Caco-2 (cell line): Measurements from ENCODE around the gene ATP8A2. TPM values are rescaled to one million over a fixed set of nuclear protein-coding genes. Genes with fewer than 3 reads are reported as not detected.

Experiments
- BruUV-seq: library from RNA; stranded (reverse); fragments of 400-500 nt; replicated peaks from 2 replicates; lab custom pipeline; 2021; lab: Mats Ljungman, UMichigan
- CTCF ChIA-PET: fragments of 300-600 bp; sonication (Branson Sonifier 250); formaldehyde crosslinking; loops from one replicate; lab custom pipeline; 2022; ENCODE audit warnings: antibody characterized with exemption; lab: Charles Lee
- POLR2A ChIA-PET: fragments of 300-600 bp; sonication (Branson Sonifier 250); formaldehyde crosslinking; loops from one replicate; lab custom pipeline; 2022; ENCODE audit warnings: antibody characterized with exemption; lab: Charles Lee
- DNase-seq, 2 experiments: peaks; one replicate each; pipeline versions ENCODE4 v3.0.0 to v3.0.0-alpha.2; 2020 to 2022
- H3K27me3 ChIP-seq: replicated peaks from 2 replicates; pipeline ENCODE4 v1.6.0; 2011; ENCODE audit warnings: low read length; ENCODE audit not compliant: control insufficient read depth, insufficient read depth
- H3K36me3 ChIP-seq: 2 replicates; pipeline ENCODE4 v1.5.1; 2011; ENCODE audit warnings: low read length; ENCODE audit not compliant: control insufficient read depth, insufficient read depth
- H3K4me1 ChIP-seq: fragments of 250-450 bp; sonication (Bioruptor Pico); 2 replicates; pipeline ENCODE4 v1.5.1; 2020; ENCODE audit warnings: mild to moderate bottlenecking
- H3K4me3 ChIP-seq: 2 replicates; pipeline ENCODE4 v1.5.1; 2011; ENCODE audit warnings: low read depth, mild to moderate bottlenecking, control low read depth, low read length
- H3K9me3 ChIP-seq: fragments of 250-450 bp; sonication (Bioruptor Pico); 2 replicates; pipeline ENCODE4 v1.5.1; 2020; ENCODE audit warnings: mild to moderate bottlenecking, moderate library complexity
- H3K27ac Mint-ChIP-seq: one replicate; pipeline ENCODE4 v1.8.0; 2022; ENCODE audit warnings: mixed read lengths; ENCODE audit not compliant: unreplicated experiment
- H3K27me3 Mint-ChIP-seq: one replicate; pipeline ENCODE4 v1.8.0; 2022; ENCODE audit warnings: mixed read lengths; ENCODE audit not compliant: insufficient read depth, unreplicated experiment
- H3K36me3 Mint-ChIP-seq: one replicate; pipeline ENCODE4 v1.8.0; 2022; ENCODE audit warnings: mild to moderate bottlenecking, mixed read lengths; ENCODE audit not compliant: insufficient read depth, unreplicated experiment
- H3K4me1 Mint-ChIP-seq: one replicate; pipeline ENCODE4 v1.8.0; 2022; ENCODE audit warnings: low read depth, mixed read lengths; ENCODE audit not compliant: unreplicated experiment
- H3K4me3 Mint-ChIP-seq: one replicate; pipeline ENCODE4 v1.8.0; 2022; ENCODE audit warnings: mild to moderate bottlenecking, moderate library complexity, mixed read lengths; ENCODE audit not compliant: unreplicated experiment
- H3K9me3 Mint-ChIP-seq: one replicate; pipeline ENCODE4 v1.8.0; 2022; ENCODE audit warnings: mixed read lengths; ENCODE audit not compliant: unreplicated experiment
- CTCF ChIP-seq, 2 experiments: fragments of 200-600 bp in 1 of 2; IDR thresholded peaks; 1 replicate in 1 of 2; 2 replicates in 1 of 2; pipeline versions ENCODE4 v1.5.1 to v1.8.0; 2011 to 2022; ENCODE audit warnings: antibody characterized with exemption in 1 of 2, control low read depth in 1 of 2, inconsistent platforms in 1 of 2, low read depth in 1 of 2, low read length in 1 of 2, mild to moderate bottlenecking in 1 of 2, moderate library complexity in 1 of 2; ENCODE audit not compliant: insufficient read depth in 1 of 2, severe bottlenecking in 1 of 2, unreplicated experiment in 1 of 2
- intact Hi-C: fragments of 100-400 bp; cut with micrococcal nuclease; formaldehyde crosslinking; loops from one replicate; pipeline ENCODE4 v1.10.0; 2022; ENCODE audit not compliant: unreplicated experiment
- total RNA-seq: library from RNA; stranded (reverse); gene quantifications from 2 replicates; pipeline ENCODE4 v1.2.3, GENCODE V29; 2022

Gene ATP8A2
- total RNA-seq, 1 experiment from 2014 or later = 0.05 TPM

- no peak overlapping the region for H3K4me3 ChIP-seq
- CTCF ChIA-PET = no interaction called here
- intact Hi-C loops = no loop called here
- no peak for DNase-seq
- H3K4me1 ChIP-seq = no peaks in the 10 kb centered on the region
- H3K4me3 Mint-ChIP-seq = no peak overlapping the region
- no peak for TF ChIP-seq CTCF (IDR thresholded peaks at IDR 0.05; ENCODE audit: insufficient read depth in 1 of 2, low read depth in 1 of 2, low read length in 1 of 2, severe bottlenecking in 1 of 2, unreplicated experiment in 1 of 2)
- BruUV-seq = no TSS peak
- no peaks in the 10 kb centered on the region for H3K9me3 ChIP-seq
- H3K36me3 ChIP-seq = no peaks in the 10 kb centered on the region
- H3K9me3 Mint-ChIP-seq = no peaks in the 10 kb centered on the region
- H3K36me3 Mint-ChIP-seq = no peaks in the 10 kb centered on the region
- POLR2A ChIA-PET = no interaction called here
- no peaks in the 10 kb centered on the region for H3K27me3 ChIP-seq
- H3K27me3 Mint-ChIP-seq = peaks cover 17% of the 10 kb centered on the region
- no peaks in the 10 kb centered on the region for H3K4me1 Mint-ChIP-seq
- H3K27ac Mint-ChIP-seq = no peak overlapping the region
These were observed 7.2 kb downstream of the ATP8A2 start for GRCh38 chr13:25379011-25379410.

GRCh38 chr13:25380082-25380481 lies 8.3 kb downstream of the ATP8A2 start:
- no peaks in the 10 kb centered on the region for H3K4me1 ChIP-seq
- H3K27ac Mint-ChIP-seq = no peak overlapping the region
- H3K9me3 ChIP-seq = no peaks in the 10 kb centered on the region
- intact Hi-C loops = no loop called here
- POLR2A ChIA-PET = no interaction called here
- no peaks in the 10 kb centered on the region for H3K36me3 ChIP-seq
- H3K27me3 ChIP-seq = no peaks in the 10 kb centered on the region
- TF ChIP-seq CTCF (IDR thresholded peaks at IDR 0.05; ENCODE audit: insufficient read depth in 1 of 2, low read depth in 1 of 2, low read length in 1 of 2, severe bottlenecking in 1 of 2, unreplicated experiment in 1 of 2) = no peak
- no TSS peak for BruUV-seq
- H3K9me3 Mint-ChIP-seq = no peaks in the 10 kb centered on the region
- no peaks in the 10 kb centered on the region for H3K36me3 Mint-ChIP-seq
- H3K4me3 Mint-ChIP-seq = no peak overlapping the region
- no peak overlapping the region for H3K4me3 ChIP-seq
- H3K27me3 Mint-ChIP-seq = peaks cover 16% of the 10 kb centered on the region
- H3K4me1 Mint-ChIP-seq = no peaks in the 10 kb centered on the region
- DNase-seq = no peak
- CTCF ChIA-PET = no interaction called here

DNA sequence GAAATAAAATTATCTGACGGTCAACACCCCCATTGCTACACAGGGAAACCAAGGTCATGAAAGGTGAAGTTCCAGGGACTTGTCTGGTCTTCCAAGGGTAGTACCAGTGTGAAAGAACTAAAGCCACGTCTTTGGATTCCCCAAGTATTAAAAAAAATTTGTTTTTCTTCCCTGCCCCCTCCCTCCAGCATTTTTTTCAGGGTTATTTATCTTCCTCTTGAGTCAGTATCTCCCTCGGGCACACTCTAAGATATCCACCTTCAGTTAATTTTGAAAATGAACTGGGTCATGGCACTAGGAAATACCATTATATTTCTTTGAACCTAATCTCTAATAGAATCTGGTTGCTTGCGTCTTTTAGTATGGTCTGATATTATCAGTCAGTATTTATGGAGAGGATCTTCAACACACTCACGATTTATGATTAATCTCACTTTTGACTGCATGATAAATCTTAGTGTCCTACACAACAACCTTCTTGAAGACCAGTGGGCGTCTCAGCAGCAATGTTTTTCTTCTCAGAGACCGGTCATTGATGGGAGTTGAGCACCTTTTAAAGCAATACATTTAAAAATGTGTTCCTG lies 9.1 kb downstream of the ATP8A2 start:
- H3K36me3 Mint-ChIP-seq = no peaks in the 10 kb centered on the region
- intact Hi-C loops = no loop called here
- DNase-seq = no peak
- Histone ChIP-seq H3K9me3 (no peaks in the 10 kb centered on the region), H3K27me3 (no peaks in the 10 kb centered on the region), H3K4me3 (no peak overlapping the region), H3K4me1 (no peaks in the 10 kb centered on the region), H3K36me3 (no peaks in the 10 kb centered on the region)
- H3K9me3 Mint-ChIP-seq = no peaks in the 10 kb centered on the region
- H3K4me3 Mint-ChIP-seq = no peak overlapping the region
- POLR2A ChIA-PET = no interaction called here
- BruUV-seq = no TSS peak
- CTCF ChIA-PET = no interaction called here
- H3K27me3 Mint-ChIP-seq = peaks cover 15% of the 10 kb centered on the region
- TF ChIP-seq CTCF (IDR thresholded peaks at IDR 0.05; ENCODE audit: insufficient read depth in 1 of 2, low read depth in 1 of 2, low read length in 1 of 2, severe bottlenecking in 1 of 2, unreplicated experiment in 1 of 2) = no peak
- no peaks in the 10 kb centered on the region for H3K4me1 Mint-ChIP-seq
- no peak overlapping the region for H3K27ac Mint-ChIP-seq
